ENCODE measurements around the gene ADGRG2. TPM values are rescaled to one million over a fixed set of nuclear protein-coding genes. Genes with fewer than 3 reads are reported as not detected.

Gene ADGRG2
- total RNA-seq, 1 experiment from 2014 or later: 0.11 TPM

GRCh38 chrX:18949944-18950301 is 172.3 kb downstream of the ADGRG2 start:
- Histone ChIP-seq H3K4me3 (no peak overlapping the region), H3K9me3 (replicated peaks) (no peaks in the 10 kb centered on the region), H3K27ac (no peak overlapping the region), H3K27me3 (replicated peaks) (no peaks in the 10 kb centered on the region), H3K36me3 (no peaks in the 10 kb centered on the region), H3K4me1 (replicated peaks) (no peaks in the 10 kb centered on the region)
- no peak for DNase-seq (ENCODE audit: low read depth in 1 of 2, low spot score in 2 of 2)

GRCh38 chrX:18949291-18949943 is 172.9 kb downstream of the ADGRG2 start:
- H3K9me3 ChIP-seq (replicated peaks): no peaks in the 10 kb centered on the region
- no peaks in the 10 kb centered on the region for H3K27me3 ChIP-seq (replicated peaks)
- H3K27ac ChIP-seq: no peak overlapping the region
- DNase-seq (ENCODE audit: low read depth in 1 of 2, low spot score in 2 of 2): no peak
- no peaks in the 10 kb centered on the region for H3K4me1 ChIP-seq (replicated peaks)
- no peaks in the 10 kb centered on the region for H3K36me3 ChIP-seq
- no peak overlapping the region for H3K4me3 ChIP-seq

GRCh38 chrX:18946611-18947010 is 175.7 kb downstream of the ADGRG2 start:
- Histone ChIP-seq H3K36me3 (no peaks in the 10 kb centered on the region), H3K4me3 (no peak overlapping the region), H3K4me1 (replicated peaks) (no peaks in the 10 kb centered on the region), H3K9me3 (replicated peaks) (no peaks in the 10 kb centered on the region), H3K27ac (no peak overlapping the region), H3K27me3 (replicated peaks) (no peaks in the 10 kb centered on the region)
- no peak for DNase-seq (ENCODE audit: low read depth in 1 of 2, low spot score in 2 of 2)

GRCh38 chrX:18946157-18946556 is 176.1 kb downstream of the ADGRG2 start:
- no peaks in the 10 kb centered on the region for H3K36me3 ChIP-seq
- no peak overlapping the region for H3K27ac ChIP-seq
- no peak overlapping the region for H3K4me3 ChIP-seq
- DNase-seq (ENCODE audit: low read depth in 1 of 2, low spot score in 2 of 2): no peak
- H3K27me3 ChIP-seq (replicated peaks): no peaks in the 10 kb centered on the region
- H3K4me1 ChIP-seq (replicated peaks): no peaks in the 10 kb centered on the region
- H3K9me3 ChIP-seq (replicated peaks): no peaks in the 10 kb centered on the region

- no peak for DNase-seq (ENCODE audit: low read depth in 1 of 2, low spot score in 2 of 2)
- Histone ChIP-seq H3K36me3 (no peaks in the 10 kb centered on the region), H3K4me1 (replicated peaks) (no peaks in the 10 kb centered on the region), H3K27me3 (replicated peaks) (no peaks in the 10 kb centered on the region), H3K4me3 (no peak overlapping the region), H3K9me3 (replicated peaks) (no peaks in the 10 kb centered on the region), H3K27ac (no peak overlapping the region)
Measured at GRCh38 chrX:18945483-18945882, 176.8 kb downstream of the ADGRG2 start.

DNA sequence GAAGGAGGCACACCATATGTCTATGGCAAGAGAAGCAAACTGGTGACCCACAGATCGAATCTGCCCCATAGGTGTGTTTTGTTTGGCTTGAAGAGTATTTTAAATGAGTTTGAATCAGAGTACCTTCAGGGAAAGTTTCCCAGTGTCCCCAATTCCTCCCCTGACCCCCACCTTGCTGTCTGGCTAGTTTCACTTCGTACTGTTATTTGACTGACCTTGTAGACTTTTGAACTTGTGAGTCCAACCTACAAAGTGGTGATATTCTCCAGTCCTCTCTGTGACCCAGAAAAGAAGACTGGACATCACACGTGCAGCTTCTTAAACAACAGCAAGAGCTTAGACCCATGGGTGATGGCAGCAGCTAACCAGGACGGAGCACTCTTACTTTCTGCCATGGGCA is 177.8 kb downstream of the ADGRG2 start:
- H3K27me3 ChIP-seq (replicated peaks): no peaks in the 10 kb centered on the region
- no peak for DNase-seq (ENCODE audit: low read depth in 1 of 2, low spot score in 2 of 2)

DNA sequence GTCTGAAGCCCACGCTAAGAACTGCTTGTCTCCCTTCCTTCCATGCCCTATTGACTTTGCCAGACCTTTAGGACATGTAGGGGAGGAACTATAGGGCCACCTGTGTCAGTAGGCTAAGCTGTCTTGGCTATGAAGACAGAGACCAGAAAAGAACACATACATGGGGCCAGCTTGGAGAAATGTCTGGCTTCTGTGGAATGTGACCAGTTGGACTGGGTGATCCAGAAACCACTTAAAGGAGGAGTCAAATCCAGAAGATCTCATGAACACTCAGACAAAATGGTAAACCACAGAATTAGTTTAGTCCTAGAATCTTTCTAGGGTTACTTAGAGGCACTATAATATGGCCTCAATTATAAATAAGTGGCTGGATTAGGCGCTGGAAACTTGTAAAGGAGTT is 180.4 kb downstream of the ADGRG2 start:
- H3K9me3 ChIP-seq (replicated peaks): no peaks in the 10 kb centered on the region
- no peak overlapping the region for H3K4me3 ChIP-seq
- H3K27me3 ChIP-seq (replicated peaks): no peaks in the 10 kb centered on the region
- peaks cover 2% of the 10 kb centered on the region; the same call in 1 of the 2 replicates for H3K36me3 ChIP-seq
- H3K4me1 ChIP-seq (replicated peaks): no peaks in the 10 kb centered on the region
- DNase-seq (ENCODE audit: low read depth in 1 of 2, low spot score in 2 of 2): no peak
- no peak overlapping the region for H3K27ac ChIP-seq

More for the DNA sequence above, 177.8 kb downstream of the ADGRG2 start:
- H3K27ac ChIP-seq: no peak overlapping the region
- H3K36me3 ChIP-seq: no peaks in the 10 kb centered on the region
- H3K9me3 ChIP-seq (replicated peaks): no peaks in the 10 kb centered on the region
- H3K4me3 ChIP-seq: no peak overlapping the region
- H3K4me1 ChIP-seq (replicated peaks): no peaks in the 10 kb centered on the region

Other genes starting within 250 kb of the ADGRG2 start
- gene PHKA2, start 138.4 kb downstream of the ADGRG2 start, total RNA-seq (2014; rRNA removed; shearing (Covaris generic)): 6.0 and 10.8 TPM in 2 replicates
- gene PDHA1, start 221.5 kb upstream of the ADGRG2 start, total RNA-seq (2014; rRNA removed; shearing (Covaris generic)): 107 and 282 TPM in 2 replicates

Measured in SJSA1 (cell line).